Gastroesophageal sphincter (tissue), 4 donors: ENCODE measurements around the gene POM121L2. TPM values are rescaled to one million over a fixed set of nuclear protein-coding genes. Genes with fewer than 3 reads are reported as not detected.

Source experiments
- ATAC-seq: fragments of 150-250 bp; one replicate; pipeline ENCODE4 v1.9.1; 2016; ENCODE audit warnings: mild to moderate bottlenecking, moderate library complexity
- H3K27ac ChIP-seq, 4 donors: fragments of 200-600 bp; sonication (generic) in 3 of 4; 1 replicate in 3 of 4; 2 replicates in 1 of 4; pipeline ENCODE4 v1.5.1; 2016 to 2019
- H3K27me3 ChIP-seq: fragments of 200-600 bp; sonication (generic); one replicate; pipeline ENCODE4 v1.5.1; 2019
- H3K36me3 ChIP-seq, 2 donors: fragments of 200-600 bp; sonication (generic); one replicate each; pipeline ENCODE4 v1.5.1; 2019; ENCODE audit warnings: control low read depth in 1 of 2
- H3K4me1 ChIP-seq, 3 donors: fragments of 200-600 bp; sonication (generic); 1 replicate in 2 of 3; 2 replicates in 1 of 3; pipeline ENCODE4 v1.5.1; 2016 to 2019; ENCODE audit warnings: control low read depth in 2 of 3
- H3K4me3 ChIP-seq, 2 donors: fragments of 200-600 bp; sonication (generic); one replicate each; pipeline ENCODE4 v1.5.1; 2019; ENCODE audit warnings: mild to moderate bottlenecking in 1 of 2, moderate library complexity in 1 of 2
- H3K9me3 ChIP-seq, 3 donors: fragments of 200-600 bp; sonication (generic); one replicate each; pipeline ENCODE4 v1.5.1; 2017 to 2019; ENCODE audit warnings: control low read depth in 2 of 3
- EP300 ChIP-seq: sonication (generic); formaldehyde crosslinking; IDR thresholded peaks from one replicate; pipeline ENCODE4 v1.6.1; 2017; ENCODE audit warnings: antibody characterized with exemption, mild to moderate bottlenecking
- POLR2A ChIP-seq, 2 donors: fragments of 450-650 bp; IDR thresholded peaks; one replicate each; pipeline ENCODE4 v1.6.1; 2017; ENCODE audit warnings: antibody characterized with exemption in 2 of 2, mild to moderate bottlenecking in 2 of 2, moderate library complexity in 1 of 2
- POLR2AphosphoS5 ChIP-seq: sonication (generic); formaldehyde crosslinking; IDR thresholded peaks from one replicate; pipeline ENCODE4 v1.6.1; 2017; ENCODE audit warnings: antibody characterized with exemption
- WGBS, 2 donors: methylation state at CpG; one replicate each; pipeline ENCODE4 v1.1.5; 2018; ENCODE audit warnings: low coverage in 1 of 2; 5-methylcytosine and 5-hydroxymethylcytosine counted together
- total RNA-seq, 4 donors: library from RNA; depleted of rRNA; stranded (reverse); fragments of >200 nt; gene quantifications; one replicate each; pipeline ENCODE4 v1.1.0, GENCODE V29; 2016
- TF ChIP-seq, protein P1 (sequence below), 4 experiments: fragments of 200-600 bp in 2 of 4; fragments of 450-650 bp in 2 of 4; sonication (generic) in 1 of 4; IDR thresholded peaks; one replicate each; pipeline ENCODE4 v1.5.1; 2017 to 2019; ENCODE audit warnings: antibody characterized with exemption in 4 of 4, mild to moderate bottlenecking in 2 of 4, moderate library complexity in 2 of 4

Gene POM121L2
- total RNA-seq, 4 donors from 2014 or later: not detected

DNA sequence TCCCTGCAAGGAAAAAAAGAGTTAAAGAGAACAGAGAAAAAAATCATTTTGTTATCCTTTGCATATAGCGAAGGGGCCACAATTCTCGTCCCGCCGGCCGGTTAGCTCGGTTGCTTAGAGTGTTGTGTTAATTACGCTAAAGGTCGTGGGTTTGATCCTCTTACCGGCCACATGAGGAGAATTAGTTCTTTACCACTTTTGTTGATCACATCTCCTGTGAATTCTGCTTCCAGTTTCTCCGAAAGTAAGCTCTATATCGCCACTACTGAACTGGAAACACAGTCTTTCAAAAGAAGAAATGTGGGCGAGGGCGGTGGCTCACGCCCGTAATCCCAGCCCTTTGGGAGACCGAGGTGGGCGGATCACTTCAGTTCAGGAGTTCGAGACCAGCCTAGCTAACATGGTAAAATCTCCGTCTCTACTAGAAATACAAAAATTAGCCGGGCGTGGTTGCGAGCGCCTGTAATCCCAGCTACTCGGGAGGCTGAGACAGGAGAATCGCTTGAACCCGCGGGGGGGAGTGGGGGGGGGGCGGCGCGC, 51.2 kb downstream of the POM121L2 start:
- Histone ChIP-seq H3K27ac (no peak overlapping the region), H3K27me3 (peaks cover 89% of the 10 kb centered on the region), H3K9me3 (no peaks in the 10 kb centered on the region), H3K36me3 (no peaks in the 10 kb centered on the region), H3K4me1 (no peaks in the 10 kb centered on the region), H3K4me3 (no peak overlapping the region)
- WGBS, 2 donors: 3 to 4% methylated on average over 15 to 18 of the region's 30 CpGs
- TF ChIP-seq POLR2AphosphoS5: no peak
- TF ChIP-seq EP300: no peak
- no peak for TF ChIP-seq POLR2A (IDR thresholded peaks at IDR 0.05)
- TF ChIP-seq, protein P1, sequence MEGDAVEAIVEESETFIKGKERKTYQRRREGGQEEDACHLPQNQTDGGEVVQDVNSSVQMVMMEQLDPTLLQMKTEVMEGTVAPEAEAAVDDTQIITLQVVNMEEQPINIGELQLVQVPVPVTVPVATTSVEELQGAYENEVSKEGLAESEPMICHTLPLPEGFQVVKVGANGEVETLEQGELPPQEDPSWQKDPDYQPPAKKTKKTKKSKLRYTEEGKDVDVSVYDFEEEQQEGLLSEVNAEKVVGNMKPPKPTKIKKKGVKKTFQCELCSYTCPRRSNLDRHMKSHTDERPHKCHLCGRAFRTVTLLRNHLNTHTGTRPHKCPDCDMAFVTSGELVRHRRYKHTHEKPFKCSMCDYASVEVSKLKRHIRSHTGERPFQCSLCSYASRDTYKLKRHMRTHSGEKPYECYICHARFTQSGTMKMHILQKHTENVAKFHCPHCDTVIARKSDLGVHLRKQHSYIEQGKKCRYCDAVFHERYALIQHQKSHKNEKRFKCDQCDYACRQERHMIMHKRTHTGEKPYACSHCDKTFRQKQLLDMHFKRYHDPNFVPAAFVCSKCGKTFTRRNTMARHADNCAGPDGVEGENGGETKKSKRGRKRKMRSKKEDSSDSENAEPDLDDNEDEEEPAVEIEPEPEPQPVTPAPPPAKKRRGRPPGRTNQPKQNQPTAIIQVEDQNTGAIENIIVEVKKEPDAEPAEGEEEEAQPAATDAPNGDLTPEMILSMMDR (IDR thresholded peaks at IDR 0.05): no peak
- no peak for ATAC-seq

DNA sequence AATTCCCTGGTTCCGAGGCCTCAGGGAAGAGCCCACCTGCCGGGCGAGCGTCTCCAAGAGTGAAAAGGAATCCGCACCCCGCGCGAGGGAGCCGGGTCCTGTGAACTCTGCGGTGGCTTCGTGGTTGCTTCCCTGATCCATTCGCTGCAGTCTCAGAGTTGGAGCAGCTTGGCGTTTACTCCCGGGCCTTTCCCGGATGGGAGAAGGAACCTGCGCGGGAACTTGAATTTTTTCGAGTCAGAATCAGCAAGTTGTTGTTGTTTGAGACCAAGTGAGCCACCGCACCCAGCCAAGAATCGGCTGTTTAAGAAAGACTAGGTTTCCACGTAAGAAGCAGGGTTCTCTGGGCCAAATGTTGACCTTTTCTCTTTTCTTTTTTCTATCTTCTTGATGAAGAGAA, 51.7 kb downstream of the POM121L2 start:
- TF ChIP-seq POLR2A (IDR thresholded peaks at IDR 0.05): no peak
- no peak for TF ChIP-seq POLR2AphosphoS5
- no peak for TF ChIP-seq EP300
- TF ChIP-seq, protein P1 (IDR thresholded peaks at IDR 0.05): no peak
- Histone ChIP-seq H3K4me1 (no peaks in the 10 kb centered on the region), H3K9me3 (no peaks in the 10 kb centered on the region), H3K4me3 (no peak overlapping the region), H3K27me3 (peaks cover 89% of the 10 kb centered on the region), H3K36me3 (no peaks in the 10 kb centered on the region), H3K27ac (no peak overlapping the region)
- ATAC-seq: no peak
- 0% methylated on average over 3 of the region's 21 CpGs for WGBS, 2 donors

Other genes starting within 250 kb of the POM121L2 start
- gene PRSS16, start 64.6 kb downstream of the POM121L2 start, total RNA-seq: 1 to 10 TPM in 1 of 4 donors, not detected in 3; 2.3 TPM
- gene ZNF391, start 76.5 kb upstream of the POM121L2 start, total RNA-seq: 10 to 100 TPM in 1 of 4 donors, 1 to 10 TPM in 3; 2.7 to 15.9 (median 5.4) TPM
- gene ZNF184, start 160.8 kb upstream of the POM121L2 start, total RNA-seq: 1 to 10 TPM; 5.0 to 9.0 (median 8.5) TPM